Measurements from ENCODE around the gene RAB11FIP4.

The RAB11FIP4 gene

DNA sequence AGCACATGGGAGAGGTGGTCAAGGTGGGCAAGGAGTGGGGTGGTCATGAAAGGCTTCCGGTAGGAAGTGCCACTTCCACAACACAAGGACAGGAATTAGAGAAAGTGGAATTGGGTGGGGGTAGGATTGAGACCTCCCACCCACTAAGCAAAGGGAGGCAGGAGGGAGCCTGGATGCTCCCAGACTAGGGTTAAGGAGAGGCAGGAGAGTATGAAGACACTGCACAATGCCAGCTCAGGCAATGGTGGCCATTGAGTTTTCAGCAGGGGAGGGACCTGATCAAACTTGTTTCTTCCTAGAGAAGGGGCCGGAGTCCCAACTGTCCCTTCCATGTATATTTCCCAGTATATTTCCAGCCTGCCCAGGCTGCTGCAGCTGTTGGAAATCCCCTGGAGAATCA, 3.1 kb upstream of the RAB11FIP4 start:
- no peak for DNase-seq

- DNase-seq = peak; percentile 63
Observed at GRCh38 chr17:31388770-31389656, 2.5 kb upstream of the RAB11FIP4 start.

DNA sequence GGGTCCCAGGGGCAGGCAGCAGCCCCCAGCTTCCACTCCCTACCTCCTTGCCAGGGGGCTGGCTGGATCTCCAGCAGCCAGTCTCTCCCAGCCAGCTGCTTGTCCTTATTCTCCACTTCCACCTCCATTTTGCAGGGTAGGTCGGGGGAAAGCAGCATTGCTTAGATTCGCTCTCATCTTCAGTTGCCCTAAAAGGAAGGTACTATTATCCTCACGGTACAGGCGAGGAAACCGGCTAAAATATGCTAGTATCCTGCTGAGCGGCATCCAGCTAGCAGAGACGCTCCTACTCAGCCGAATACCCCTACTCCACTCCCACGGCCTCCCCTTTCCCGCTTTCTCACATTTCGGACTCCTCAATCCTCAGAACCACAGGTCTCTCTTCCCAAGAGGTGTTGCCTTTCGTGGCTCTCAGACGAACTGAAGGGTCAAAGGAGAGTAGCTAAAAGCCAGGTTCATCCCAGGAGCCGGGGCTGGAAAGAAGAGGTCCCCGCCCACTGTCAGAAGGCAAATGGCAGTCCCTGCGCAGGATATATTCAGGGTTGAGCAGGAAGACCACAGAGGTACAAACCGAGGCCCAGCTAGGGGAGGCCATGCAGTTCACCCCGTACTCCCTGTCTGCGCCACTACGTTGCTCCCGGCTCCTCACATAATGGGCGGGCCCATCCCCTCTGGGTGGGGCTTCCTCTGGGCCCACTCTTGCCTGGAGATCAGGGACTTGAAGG, 1.7 kb upstream of the RAB11FIP4 start:
- no peak for DNase-seq

GRCh38 chr17:31390426-31390747, 1.1 kb upstream of the RAB11FIP4 start:
- DNase-seq = no peak

DNA sequence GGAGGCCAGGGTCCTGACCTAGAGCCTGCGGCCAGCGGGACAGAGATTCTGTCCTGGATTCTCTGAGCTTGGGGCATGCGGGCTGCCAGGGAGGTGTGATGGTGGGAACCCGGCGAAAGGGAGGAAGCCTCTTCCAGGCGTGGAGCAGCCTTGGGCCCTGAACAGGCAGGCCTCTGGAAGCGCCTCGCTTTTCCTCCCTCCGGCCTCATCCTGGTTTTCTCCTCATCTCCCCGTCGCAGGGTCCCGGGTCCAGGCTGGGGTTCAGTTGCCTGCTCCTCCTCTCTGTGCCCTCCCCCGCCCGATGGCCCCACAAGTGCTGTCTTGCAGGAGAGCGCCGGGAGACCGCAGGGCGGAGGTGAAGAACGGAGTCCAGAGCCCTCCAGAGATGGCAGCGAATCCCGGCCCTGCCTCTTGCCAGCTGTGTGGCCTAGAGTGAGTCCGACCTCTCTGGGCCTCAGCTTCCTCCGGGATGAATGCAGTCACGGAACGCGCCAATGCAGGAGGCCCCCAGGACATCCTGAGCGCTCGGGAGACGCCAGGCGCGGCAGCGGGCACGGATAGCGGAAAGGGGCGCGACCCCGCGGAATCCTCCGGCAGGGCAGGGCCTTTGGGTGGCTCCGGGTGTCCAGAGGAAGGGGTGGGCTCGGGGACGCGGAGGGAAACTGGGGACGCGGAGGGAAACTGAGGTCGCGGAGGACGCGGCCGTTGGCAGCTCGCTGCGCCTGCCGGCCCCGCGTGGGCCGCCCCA, 553 bp upstream of the RAB11FIP4 start:
- DNase-seq = no peak

GRCh38 chr17:31392002-31392855, 754 bp downstream of the RAB11FIP4 start:
- no peak for DNase-seq

DNA sequence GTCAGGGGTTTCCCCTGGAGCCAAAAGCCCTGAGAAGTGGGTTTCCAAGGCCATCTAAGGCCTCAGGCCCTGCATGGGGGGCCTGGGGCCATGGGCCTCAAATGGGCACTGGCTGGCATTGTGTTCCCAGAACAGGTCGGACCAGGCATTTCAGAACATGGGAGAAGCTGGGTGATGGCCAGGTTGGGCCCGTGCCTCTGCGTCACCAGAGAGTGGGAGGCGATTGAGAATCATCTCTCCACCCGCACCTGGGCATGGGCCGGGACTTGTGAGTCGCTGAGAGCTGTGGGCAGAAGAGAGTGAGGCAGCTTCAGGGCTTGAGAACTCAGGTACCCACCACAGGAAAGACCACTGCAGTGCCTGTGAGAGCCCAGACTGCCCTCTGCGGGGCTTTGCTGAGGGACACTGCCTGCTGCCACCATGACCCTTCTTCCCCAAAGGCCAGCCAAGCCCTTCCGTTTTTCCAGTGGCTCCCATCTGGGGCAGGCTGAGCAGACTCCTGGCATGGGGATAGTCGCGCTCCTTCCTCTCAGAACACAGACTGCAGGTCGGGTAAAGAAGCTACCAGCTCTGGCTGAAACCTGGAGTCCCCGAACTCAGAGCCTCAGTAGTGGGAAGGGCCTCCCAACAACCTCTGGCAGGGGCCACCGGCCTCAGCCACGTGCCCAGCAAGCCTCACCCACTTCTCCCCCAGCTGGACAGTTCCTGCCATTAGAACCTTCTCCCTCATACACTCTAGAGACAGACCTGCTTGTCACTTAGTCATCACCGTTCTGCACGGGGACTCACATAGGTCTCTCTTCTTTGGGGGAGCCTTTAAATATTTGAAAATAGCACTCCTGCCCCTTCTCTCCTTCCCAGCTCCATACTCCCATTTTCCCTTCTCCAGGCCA, 1.6 kb downstream of the RAB11FIP4 start:
- DNase-seq = no peak

DNA sequence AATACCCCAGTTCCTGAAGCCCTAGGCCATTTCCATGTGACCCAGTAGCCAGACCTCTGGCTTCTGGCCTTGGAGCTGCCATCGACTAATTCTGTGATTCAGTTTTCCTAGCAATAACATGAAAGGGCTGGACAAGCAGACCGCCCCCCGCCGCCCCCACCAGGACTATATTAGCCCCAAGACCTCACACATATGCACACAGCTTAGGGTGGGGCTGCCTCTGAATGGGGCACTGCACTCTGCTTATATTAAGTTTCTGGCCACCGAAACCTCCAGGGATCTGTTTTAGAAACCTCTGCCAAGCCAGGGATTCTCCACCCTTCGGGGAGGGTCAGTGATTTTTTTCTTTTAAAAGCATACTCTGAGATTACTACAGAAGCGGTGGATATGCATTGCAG, 2.3 kb downstream of the RAB11FIP4 start:
- DNase-seq = no peak

- DNase-seq = peak; percentile 55
Observed at GRCh38 chr17:31394544-31394943, 3.1 kb downstream of the RAB11FIP4 start.

DNA sequence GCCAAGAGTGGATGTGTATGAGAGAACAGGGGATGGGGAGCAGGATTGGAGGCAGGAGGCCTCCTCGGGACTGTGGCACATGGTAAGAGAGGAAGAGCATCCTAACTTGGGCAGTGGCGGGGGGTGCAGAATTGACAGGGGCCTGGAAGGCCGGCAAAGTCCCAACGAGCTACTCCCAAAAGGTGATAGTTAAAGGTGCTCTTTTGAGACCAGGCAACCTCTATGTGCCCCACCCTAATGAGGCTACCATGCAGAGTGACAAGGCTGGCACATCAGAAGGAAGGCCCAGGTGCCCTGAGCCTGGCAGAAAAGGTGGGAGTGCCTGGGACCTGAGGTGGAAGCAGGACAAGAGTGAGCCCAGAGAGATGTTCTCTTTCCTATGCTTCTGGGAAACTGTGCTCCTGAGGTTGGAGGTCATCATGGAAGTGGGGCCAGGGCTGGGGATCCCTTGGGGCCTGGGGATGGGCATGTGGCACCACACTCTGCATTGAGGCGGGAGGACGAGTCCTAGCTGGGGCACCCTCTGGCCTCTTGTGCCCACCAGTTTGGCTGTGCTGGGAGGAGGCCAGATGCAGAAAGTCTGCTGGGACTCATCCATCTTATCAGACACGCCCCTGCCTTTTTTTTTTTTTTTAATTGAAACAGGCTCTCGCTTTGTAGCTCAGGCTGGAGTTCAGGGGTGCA, 5.9 kb downstream of the RAB11FIP4 start:
- DNase-seq = no peak

GRCh38 chr17:31398381-31399311, 7.2 kb downstream of the RAB11FIP4 start:
- no peak for DNase-seq

DNA sequence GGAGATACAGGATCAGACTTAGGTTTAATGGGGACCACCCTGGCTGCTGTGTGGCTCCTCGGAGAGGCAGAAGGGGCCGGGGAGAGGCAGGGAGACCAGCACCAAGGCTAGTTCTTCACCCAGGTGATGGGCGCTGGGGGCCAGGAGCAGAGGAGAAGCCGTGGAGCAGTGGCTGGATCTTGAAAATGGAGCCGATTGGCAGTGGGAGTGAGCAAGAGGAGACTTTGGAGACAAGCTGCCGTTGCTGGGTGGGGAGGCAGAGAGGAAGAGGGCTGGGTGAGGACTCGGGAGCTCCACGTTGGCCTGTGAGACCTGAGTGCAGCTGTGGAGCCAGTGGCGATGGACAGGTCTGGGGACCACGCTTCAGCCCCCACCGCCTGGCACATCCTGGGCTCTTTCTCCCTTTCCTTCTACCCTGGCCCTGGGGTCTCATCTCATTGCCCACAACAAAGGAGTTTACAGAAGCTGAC, 9.0 kb downstream of the RAB11FIP4 start:
- DNase-seq = no peak

- no peak for DNase-seq
Observed at GRCh38 chr17:31401456-31402254, 10.2 kb downstream of the RAB11FIP4 start.

DNA sequence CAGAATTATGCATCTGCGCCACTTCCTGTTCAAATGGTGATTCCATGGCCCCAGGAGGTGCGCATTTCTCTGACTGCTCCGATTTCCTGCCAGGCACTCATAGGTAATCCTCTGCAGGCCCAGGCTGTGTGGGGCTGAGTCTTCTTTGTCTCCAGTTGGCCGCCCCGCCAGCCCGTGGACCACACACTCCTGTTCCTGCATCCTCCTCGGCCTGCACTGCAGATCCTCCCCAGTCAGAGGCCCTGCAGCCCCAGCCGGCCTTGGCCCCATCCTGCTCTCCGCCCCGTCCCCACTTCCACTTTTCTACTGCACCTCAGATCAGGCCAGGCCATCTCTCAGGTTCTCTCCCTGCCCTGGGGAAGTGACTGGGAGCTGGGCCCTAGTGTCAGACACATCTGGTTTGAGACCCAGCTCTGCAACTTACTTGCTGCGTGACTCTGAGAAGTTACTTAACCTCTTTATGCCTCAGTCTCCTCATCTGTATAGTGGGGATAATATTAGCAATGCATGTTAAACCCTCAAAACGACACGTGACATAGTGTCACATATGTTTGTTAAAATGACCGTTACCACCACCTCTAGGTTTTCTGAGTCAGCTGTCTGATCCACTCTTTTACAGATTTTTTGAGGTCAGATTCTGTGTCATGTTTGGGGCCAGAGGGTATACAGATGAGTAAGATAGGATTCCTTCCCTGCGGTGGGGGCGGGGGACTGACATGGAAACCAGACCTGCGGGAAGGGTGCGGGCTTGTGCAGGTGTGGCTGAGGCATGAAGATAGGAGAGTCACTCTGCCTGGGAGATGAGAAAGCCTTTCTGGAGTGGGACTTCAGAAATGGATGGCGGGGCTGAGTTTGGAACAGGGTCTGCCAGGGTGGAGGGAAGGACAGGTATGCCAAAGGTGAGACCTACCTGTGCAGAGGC, 12.8 kb downstream of the RAB11FIP4 start:
- no peak for DNase-seq

DNA sequence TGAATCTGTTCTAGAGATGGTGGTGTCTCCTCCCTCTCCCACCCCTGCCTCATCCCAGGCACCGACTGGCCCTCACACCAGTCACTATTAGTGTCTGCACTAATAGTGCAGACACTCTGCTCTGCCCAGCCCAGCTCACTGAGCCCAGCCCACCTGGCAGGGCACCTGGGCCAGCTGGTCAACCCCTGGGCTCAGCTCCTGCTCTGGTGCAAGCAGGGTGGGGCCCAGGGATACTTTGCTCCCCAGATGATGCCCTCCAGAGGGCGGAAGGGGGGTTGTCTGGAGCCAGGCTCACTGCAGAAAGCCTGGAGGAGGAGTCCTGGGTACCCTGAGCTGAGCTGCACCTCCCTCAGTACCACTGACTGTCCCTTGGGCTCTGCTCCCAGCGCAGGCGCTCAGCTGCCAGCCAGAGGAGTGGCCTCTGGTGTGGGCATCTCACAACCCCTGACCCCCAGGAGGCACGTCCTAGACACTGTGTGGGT, 14.5 kb downstream of the RAB11FIP4 start:
- DNase-seq = no peak

- DNase-seq = no peak
Observed at GRCh38 chr17:31408586-31408985, 17.1 kb downstream of the RAB11FIP4 start.

- DNase-seq = no peak
Observed at GRCh38 chr17:31411707-31412285, 20.3 kb downstream of the RAB11FIP4 start.

Data from CD4-positive, alpha-beta T cell treated with Interleukin-17A for 4 hours (primary cell).